Measurements from ENCODE around the gene XPR1.

XPR1 gene

DNA sequence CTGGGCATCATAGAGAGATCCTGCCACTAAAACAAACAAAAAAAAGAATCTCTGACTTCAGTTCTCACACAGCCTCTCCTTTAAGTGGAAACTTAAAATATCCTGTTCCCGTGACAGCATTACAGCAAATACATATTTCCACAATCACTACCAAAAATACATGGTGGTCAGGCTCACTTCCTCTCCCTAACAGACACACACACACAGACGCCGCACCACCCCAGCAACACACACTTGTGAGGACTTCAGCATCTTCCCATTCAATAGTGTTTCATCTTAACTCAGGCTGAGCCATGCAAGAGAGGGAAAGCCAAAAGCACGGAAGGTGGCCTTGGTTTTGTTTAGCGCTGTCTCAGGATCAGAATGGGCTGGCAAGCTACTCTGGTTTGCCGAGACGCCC lies 302.7 kb downstream of the XPR1 start:
- DNase-seq: no peak

DNA sequence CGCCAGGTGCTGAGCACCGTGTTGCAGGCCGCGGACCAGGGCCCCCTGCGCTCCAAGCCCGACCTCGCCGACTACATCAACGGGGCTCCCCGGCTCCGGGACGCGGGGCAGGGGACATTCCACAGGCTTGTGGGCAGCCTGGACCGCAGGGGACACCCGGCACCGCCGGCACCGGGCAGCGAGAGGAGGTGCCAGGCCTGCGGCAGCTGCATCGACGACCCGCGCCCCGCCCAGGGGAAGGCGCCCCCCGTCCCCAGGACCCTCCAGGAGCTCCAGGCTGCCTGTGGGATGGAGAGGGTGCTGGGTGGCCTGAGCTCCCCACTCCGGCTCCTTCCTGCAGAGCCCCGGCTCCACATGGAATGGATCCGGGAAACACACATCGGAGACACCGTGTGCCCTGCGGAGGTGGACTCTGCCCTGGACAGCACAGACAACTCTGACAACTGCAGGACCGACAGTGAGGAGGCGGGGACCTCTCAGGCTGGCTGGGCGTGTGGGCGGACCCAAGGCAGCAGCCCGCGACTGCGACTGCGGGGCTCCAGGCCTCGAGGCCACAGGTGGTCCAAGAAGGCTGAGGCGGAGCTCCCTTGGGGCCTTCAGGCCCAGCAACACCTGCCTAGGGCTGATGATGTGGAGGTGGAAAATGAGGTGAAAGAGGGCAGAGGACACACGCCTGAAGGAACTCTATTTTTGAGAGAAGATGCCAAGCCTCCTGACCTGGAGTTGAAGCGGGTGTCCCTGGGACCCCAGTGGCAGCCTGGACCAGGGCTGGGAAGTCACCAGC lies 303.7 kb downstream of the XPR1 start:
- DNase-seq: no peak

DNA sequence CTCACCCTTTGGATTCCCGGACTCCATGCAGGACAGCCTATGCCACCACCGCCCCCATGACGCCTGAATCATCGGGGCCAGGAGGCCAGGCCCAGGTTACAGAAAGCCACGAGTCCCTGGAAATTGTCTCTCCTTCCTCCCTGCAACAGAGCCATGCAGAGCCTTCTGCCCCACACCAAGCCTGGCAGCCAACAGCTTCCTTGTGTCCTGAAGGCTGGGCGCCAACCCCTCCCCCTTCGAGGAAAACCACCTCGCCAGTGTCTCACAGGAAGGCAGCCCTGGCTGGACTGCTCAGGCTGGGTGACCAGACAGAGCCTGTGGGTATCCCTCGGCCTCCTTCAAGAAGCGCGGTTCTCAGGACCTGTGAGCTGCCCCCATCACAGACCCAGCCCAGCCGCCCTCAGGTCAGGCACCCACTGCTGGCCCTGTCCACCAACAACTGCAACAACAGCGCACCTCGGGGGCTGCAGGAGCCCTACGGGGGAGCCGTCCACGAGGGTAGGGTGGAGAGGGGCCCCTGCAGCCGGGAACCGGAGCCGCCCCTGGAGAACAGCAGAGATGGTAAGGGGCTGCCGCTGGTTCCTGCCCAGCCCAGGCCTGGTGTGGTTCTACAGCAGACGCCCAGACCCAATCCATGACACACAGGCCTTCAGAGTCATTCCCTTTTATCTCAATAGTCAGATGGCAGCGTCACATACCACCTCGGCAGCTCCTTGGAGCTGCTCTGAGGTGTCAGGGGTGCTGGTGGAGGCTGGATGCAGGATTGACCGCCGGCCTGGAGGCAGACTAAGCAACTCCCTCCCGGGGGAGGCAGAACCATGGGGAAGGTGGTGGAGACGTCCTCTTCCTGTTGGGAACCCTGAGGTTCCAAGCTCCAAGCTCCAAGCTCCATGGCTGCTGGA lies 304.5 kb downstream of the XPR1 start:
- DNase-seq: no peak

DNA sequence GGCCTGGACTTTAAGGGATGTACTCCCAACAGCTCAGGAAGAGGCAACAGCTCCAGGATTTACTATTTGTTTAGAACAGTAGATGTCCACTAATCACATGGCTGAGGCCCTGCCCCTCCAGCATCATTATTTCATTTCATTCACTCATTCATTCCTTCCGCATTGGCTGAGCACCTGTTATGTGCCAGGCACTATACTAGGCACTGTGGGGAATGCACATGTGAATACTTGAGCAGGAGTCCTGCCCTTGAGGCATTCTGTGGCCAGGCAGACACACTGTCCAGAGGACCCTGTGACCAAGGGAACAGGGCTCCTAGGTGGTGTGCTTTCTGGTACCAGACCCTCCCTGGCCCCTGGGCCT lies 305.2 kb downstream of the XPR1 start:
- no peak for DNase-seq

DNA sequence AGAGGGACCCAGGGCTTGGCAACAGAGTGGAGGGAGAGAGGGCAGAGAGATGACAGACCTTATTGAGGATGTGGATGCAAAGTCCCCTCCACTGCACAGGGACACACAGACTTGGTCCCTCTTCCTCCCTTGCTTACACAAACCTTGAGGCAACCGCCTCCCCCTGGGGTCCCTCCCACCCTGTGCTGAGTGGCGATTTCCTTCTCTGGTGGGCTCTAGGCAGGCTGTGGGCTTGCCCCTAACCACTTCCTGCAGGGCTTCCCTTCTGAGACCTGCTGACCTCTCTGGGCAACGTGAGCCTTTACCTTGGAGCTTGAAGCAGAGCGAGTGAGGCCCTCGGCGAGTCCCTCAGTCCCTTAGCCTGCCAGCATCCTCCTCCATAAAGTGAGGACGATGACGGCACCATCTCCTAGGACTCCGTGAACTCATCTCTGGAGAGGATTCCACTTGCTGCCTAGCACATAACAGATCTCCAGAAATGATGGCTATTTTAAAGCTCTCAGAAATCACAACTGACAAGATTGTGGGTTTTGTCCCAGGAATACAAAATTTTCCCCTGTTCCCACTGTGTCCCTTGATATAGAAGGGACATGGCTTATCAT lies 305.9 kb downstream of the XPR1 start:
- DNase-seq: no peak

DNA sequence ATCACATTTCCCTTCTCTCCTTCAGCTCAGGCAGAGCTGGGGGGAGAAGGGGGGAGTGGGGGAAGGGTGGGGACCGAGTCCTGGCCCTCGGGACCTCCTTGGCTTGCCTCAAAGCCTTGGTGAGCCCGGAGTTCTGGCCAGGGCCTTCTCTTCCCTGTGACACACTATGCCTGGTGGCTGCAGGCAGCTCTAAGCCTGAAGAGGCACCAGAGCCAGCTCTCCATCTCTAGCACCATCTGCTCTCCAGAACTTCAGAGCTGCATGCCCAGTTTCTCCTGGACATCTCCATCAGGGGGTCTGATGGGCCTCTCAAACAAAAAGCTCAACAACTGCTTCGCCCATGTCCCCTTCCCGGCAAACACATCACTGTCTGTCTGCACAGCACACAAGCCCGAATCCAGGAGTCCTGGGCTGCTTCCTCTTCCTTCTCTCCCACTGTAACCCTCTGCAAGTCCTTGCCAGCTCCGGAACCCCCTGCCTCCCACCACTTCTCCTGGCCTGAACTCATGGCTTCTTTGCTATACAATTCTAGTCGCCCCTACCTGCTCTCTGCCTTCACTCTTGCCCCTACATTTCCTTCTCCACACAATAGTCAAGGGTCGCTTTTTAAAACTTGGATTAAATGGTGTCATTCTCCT lies 307.4 kb downstream of the XPR1 start:
- DNase-seq: no peak

DNA sequence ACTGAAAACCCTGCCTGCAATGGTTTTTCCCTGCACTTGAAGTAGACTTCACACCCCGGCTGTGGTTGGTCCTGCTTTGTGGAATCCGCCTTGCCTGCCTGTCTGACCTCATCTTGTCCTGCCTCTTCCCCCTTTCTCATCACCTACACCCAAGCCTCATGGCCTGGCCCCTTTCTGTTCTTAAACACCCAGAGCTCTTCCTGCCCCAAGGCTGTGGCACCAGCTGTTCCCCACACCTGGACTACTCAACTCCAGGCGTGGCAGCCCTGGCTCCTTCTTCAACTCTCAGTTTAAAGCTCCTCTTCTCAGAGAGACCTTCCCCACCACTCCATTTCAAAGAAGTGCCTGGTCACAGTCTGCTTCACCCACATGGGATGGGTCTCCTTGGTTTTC lies 307.9 kb downstream of the XPR1 start:
- no peak for DNase-seq
